ENCODE measurements around the gene AKR1C1.
"Not testable (repeated sequence)": the region's sequence is repeated elsewhere in the genome, so short reads cannot be mapped to it uniquely, and the experiment has no call there.

AKR1C1 gene

DNA sequence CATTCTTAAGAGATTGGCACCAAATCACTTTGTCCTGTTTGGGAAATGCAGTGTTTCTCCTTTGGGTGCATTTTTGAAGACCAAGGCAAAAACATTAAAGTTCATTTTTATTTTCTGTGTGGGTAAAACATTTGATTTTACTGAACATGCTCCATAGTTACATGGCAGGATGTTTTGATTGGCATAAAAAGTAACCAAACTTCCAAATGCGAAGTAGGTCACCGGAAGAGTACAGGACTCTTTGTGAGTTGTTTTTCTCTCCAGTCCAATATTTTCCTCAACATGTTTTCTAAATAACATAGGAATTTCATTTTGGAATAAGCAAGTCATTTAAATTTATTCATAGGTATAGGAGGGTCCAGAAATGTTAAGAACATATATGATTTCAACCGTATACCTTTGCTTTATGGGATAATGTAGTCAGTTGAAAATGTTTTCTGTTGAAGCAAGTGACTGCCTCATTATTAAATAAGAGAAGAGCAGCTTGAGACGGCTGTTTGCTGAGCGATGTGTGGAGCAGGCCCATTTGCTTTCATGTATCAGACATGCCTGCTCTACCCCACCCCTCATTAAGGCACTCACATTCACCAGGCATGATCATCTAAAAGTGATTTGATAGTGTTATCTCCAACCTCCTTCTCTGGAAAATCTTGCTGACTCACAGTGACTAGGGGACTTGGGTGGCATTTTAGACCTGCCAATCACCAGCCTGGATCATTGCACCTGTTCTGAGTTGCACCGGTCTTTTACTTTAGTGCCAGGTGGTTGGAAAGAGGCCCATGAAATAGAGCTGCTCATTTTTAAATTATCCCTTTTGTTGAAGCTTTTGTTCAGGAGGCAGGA lies 56.8 kb downstream of the AKR1C1 start:
- not testable (repeated sequence) for DNase-seq

DNA sequence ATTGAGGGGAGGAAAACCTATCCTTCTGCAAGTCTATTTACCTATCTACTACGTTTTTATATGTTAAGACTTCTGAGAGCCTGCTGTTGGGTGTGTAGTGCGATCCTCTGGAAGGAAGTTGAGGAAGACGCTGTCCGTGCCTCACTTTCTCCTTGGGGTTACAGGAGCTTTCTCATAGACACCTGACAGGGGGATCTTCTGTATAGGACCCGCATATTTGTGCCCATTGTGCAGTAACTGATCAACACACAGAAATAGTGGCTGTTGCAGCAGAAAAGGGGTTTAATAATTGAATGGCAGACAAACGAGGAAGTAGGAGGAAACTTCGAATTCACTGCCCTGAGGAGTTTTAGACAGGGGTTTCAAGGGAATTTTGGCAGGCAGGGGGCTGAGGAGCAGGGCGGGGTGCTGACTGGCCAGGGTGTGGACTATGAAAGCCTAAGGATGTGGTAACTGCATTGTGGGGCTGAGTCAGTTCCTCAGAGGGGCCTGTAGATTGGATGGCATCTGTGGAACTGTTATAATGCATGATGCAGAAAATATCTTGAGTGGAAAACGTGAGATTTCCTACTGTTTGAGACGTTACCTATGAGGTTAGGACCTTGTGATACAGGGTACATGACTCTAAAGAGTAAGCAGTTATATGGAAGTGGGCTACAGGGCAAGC lies 58.5 kb downstream of the AKR1C1 start:
- DNase-seq: not testable (repeated sequence)

DNA sequence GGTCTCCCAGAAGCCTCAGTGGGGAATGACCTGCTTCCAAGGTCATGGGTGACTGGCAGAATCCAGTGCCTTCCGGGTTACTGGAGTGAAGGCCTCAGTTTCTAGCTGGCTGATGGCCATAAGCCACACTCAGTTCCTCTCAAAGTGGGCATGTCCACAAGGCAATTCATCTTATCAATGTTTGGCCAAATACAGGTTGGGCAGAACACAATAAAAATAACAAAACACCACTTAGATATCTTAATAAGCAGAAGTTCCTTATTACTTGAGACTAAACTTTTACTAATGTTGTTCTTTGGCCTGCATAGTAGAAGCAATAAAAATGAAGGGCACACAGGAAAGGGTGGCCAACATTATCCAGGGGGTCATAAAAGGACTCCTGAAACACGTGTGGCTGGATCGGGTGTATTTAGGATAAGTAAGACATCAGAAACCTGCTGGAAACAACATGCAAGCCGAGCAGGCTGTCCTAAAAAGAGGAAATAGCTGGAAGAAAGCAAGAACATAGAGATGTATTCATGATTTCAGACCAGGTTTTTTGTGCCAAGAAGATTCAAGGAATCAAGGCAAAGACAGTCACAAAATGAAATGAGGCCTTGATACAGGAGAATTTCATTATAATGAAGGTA lies 60.1 kb downstream of the AKR1C1 start:
- DNase-seq: no peak

DNA sequence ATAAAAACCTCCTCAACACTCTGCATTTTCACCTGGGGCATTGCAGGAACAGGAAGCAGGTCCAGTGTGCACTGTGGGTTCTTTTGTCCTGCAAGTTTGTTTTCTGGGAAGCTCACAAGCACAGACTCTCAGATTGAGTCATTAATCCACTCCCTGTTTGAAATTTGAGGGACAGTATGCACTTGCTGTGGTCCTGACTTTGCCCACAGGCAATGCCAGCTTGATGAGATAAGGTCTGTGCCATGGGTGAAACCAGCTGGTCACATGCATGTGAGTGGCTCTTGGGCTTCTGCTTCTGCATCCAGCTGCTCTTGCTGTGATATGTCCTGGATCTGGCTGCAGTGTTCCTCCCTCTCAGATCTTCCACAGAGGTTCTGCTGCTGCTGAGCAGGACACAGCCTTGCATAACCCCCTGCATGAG lies 62.3 kb downstream of the AKR1C1 start:
- not testable (repeated sequence) for DNase-seq

DNA sequence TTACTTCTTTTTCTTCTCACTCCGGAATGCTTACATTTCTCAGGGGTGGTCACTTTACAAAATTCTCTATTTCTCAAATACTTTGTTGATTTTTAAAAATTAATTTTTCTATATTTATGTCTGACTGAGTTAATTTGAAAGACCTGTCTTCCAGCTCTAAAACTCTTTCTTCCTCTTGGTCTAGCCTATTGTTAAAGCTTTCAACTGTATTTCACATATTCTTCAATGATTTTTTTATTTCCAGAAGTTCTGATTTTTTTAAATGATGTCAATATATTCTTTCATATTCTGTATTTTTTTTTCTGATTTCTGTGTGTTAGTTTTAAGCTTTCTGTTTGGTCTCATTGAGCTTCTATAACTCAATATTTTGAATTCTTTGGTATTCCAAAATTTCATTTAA lies 67.8 kb downstream of the AKR1C1 start:
- no peak for DNase-seq

DNA sequence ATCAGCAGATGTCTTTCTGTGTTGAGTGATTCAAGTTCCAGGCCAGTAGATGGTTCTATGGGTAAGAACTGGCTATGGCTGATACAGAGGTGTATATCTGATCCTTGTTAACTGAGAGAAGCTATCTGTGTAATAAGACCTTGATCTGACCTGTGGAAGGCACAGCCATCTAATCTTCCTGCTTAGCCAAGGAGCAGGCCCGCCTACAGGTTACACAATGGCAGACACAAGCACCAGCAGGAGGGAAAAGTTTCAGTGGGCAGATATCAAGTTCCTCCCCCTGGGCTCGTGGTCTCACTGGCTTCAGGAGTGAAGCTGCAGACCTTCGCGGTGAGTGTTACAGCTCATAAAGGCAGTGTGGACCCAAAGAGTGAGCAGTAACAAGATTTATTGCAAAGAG lies 68.4 kb downstream of the AKR1C1 start:
- not testable (repeated sequence) for DNase-seq

DNA sequence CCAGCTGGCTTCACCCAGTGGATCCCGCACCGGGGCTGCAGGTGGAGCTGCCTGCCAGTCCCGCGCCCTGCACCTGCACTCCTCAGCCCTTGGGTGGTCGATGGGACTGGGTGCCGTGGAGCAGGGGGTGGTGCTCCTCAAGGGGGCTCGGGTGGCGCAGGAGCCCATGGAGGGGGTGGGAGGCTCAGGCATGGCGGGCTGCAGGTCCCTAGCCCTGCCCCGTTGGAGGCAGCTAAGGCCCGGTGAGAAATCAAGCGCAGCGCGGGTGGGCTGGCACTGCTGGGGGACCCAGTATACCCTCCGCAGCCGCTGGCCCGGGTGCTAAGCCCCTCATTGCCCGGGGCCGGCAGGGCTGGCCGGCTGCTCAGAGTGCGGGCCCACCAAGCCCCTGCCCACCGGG lies 69.2 kb downstream of the AKR1C1 start:
- DNase-seq: not testable (repeated sequence)

Data from activated CD4-positive, alpha-beta T cell treated with anti-CD3 and anti-CD28 coated beads, Interleukin-2, amount 50 U/mL, for 48 hours (primary cell).